Measurements from ENCODE around the gene NUPR1. TPM values are rescaled to one million over a fixed set of nuclear protein-coding genes. Genes with fewer than 3 reads are reported as not detected.

The NUPR1 gene
- total RNA-seq, 1 experiment from 2014 or later, result 2.2 TPM

GRCh38 chr16:28524681-28525171, 14.0 kb downstream of the NUPR1 start:
- H4K20me1 ChIP-seq (ENCODE audit: insufficient read depth), result no peaks in the 10 kb centered on the region
- H3K4me3 ChIP-seq (replicated peaks in 1 of 2; ENCODE audit: low read depth in 1 of 2, low read length in 2 of 2), result no peak overlapping the region
- no peaks in the 10 kb centered on the region for H3K27me3 ChIP-seq (ENCODE audit: insufficient read depth, low read length)
- TF ChIP-seq FOSL1 (IDR thresholded peaks at IDR 0.05; ENCODE audit: low read depth), result no peak
- no peak for TF ChIP-seq EGR1 (IDR thresholded peaks at IDR 0.05; ENCODE audit: low read depth)
- TF ChIP-seq EZH2 (IDR thresholded peaks at IDR 0.05), result no peak
- TF ChIP-seq POLR2AphosphoS5 (IDR thresholded peaks at IDR 0.05; ENCODE audit: low read depth, low read length), result no peak
- TF ChIP-seq SRF (IDR thresholded peaks at IDR 0.05; ENCODE audit: low read depth), result no peak
- TF ChIP-seq, protein P1, sequence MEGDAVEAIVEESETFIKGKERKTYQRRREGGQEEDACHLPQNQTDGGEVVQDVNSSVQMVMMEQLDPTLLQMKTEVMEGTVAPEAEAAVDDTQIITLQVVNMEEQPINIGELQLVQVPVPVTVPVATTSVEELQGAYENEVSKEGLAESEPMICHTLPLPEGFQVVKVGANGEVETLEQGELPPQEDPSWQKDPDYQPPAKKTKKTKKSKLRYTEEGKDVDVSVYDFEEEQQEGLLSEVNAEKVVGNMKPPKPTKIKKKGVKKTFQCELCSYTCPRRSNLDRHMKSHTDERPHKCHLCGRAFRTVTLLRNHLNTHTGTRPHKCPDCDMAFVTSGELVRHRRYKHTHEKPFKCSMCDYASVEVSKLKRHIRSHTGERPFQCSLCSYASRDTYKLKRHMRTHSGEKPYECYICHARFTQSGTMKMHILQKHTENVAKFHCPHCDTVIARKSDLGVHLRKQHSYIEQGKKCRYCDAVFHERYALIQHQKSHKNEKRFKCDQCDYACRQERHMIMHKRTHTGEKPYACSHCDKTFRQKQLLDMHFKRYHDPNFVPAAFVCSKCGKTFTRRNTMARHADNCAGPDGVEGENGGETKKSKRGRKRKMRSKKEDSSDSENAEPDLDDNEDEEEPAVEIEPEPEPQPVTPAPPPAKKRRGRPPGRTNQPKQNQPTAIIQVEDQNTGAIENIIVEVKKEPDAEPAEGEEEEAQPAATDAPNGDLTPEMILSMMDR (IDR thresholded peaks at IDR 0.05 in 2 of 3, conservative IDR thresholded peaks at IDR 0.05 in 1 of 3; ENCODE audit: borderline replicate concordance in 1 of 3, insufficient read depth in 1 of 3, low read depth in 2 of 3, low read length in 2 of 3), result no peak
- TF ChIP-seq EZH2phosphoT487 (IDR thresholded peaks at IDR 0.05; ENCODE audit: borderline replicate concordance), result no peak
- no peak for TF ChIP-seq POLR2A (IDR thresholded peaks at IDR 0.05; ENCODE audit: borderline replicate concordance, extremely low read depth, insufficient read depth, insufficient read length)
- TF ChIP-seq MAX (IDR thresholded peaks at IDR 0.05), result no peak
- TF ChIP-seq RAD21 (IDR thresholded peaks at IDR 0.05; ENCODE audit: low read depth), result no peak
- no peak for TF ChIP-seq ZFX (IDR thresholded peaks at IDR 0.05)
- no peak for TF ChIP-seq CEBPB (IDR thresholded peaks at IDR 0.05; ENCODE audit: low read depth)
- TF ChIP-seq, protein P2, sequence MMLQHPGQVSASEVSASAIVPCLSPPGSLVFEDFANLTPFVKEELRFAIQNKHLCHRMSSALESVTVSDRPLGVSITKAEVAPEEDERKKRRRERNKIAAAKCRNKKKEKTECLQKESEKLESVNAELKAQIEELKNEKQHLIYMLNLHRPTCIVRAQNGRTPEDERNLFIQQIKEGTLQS (IDR thresholded peaks at IDR 0.05), result no peak
- no peak for TF ChIP-seq ELF1 (IDR thresholded peaks at IDR 0.05; ENCODE audit: borderline replicate concordance, low read depth)
- no peak for TF ChIP-seq CBX3 (IDR thresholded peaks at IDR 0.05; ENCODE audit: low read depth)
- no peak overlapping the region for H3K4me2 ChIP-seq (ENCODE audit: low read length)
- intact Hi-C loops (cut with micrococcal nuclease), result no loop called here
- H3K36me3 ChIP-seq (ENCODE audit: control insufficient read depth in 1 of 2, insufficient read depth in 2 of 2, low read length in 2 of 2), result no peaks in the 10 kb centered on the region
- no peaks in the 10 kb centered on the region for H3K9me3 ChIP-seq (ENCODE audit: control insufficient read depth in 1 of 2, insufficient read depth in 1 of 2, low read depth in 1 of 2, low read length in 2 of 2)
- POLR2A ChIA-PET, result no interaction called here
- no peaks in the 10 kb centered on the region for H3K79me2 ChIP-seq (ENCODE audit: insufficient read depth, low read length)
- peak; percentile 36; the same call in 1 of the 2 replicates for ATAC-seq
- H3K27ac ChIP-seq (ENCODE audit: low read depth, low read length), result no peak overlapping the region
- CTCF ChIA-PET, result no interaction called here
- RAD21 ChIA-PET (ENCODE audit: low non-redundant PET in 1 of 2, low total read pairs in 2 of 2, uncharacterized antibody in 2 of 2, unreplicated experiment in 2 of 2), result no interaction called here
- no peak for DNase-seq (ENCODE audit: low read depth, low spot score)
- H3K9me2 ChIP-seq (ENCODE audit: insufficient read depth), result no peaks in the 10 kb centered on the region
- no peak overlapping the region for H3K9ac ChIP-seq (ENCODE audit: low read length)
- H3K4me1 ChIP-seq (ENCODE audit: control insufficient read depth in 1 of 2, insufficient read depth in 2 of 2, low read length in 2 of 2), result no peaks in the 10 kb centered on the region
- no TSS peak for BruUV-seq (replicated peaks)
- H2AFZ ChIP-seq (ENCODE audit: low read depth, low read length, poor library complexity, severe bottlenecking), result no peak overlapping the region

Data from HCT116 (cell line).